ENCODE data around the gene BEST1.

Gene BEST1

DNA sequence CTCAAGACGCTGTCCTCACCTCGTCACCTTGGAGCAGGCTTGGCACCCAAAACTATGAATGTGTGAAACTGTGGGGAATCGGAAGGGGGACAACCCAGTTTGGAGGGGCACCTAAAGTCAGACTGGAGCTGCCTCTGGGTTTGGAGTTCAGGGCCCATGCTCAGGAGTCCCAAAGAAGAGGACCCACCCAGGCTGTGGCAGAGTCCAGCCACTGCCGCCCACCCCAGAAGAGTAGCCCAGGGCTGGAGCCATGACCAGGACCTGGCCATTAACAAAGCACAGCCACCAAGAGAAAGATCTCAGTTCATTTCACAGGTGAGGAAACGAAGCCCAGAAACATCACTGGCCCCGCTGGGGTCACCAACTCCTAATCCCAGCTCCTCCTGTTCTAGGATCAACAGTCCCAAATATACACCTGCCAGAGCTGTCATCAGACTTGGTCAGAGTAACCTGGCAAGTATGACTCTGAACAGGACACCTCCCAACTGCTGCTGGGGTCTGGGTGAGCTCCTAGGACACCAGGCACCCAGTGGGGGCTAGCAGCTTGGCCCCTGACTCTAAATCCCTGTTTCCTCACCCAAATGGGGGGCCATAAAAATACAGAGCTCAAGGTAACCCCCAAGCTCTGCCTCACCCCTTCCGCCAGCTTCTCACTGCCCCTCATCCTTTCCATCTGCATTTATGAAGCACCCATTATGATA lies 35.5 kb upstream of the BEST1 start:
- DNase-seq (ENCODE audit: low read depth in 1 of 2, low spot score in 1 of 2) = no peak

DNA sequence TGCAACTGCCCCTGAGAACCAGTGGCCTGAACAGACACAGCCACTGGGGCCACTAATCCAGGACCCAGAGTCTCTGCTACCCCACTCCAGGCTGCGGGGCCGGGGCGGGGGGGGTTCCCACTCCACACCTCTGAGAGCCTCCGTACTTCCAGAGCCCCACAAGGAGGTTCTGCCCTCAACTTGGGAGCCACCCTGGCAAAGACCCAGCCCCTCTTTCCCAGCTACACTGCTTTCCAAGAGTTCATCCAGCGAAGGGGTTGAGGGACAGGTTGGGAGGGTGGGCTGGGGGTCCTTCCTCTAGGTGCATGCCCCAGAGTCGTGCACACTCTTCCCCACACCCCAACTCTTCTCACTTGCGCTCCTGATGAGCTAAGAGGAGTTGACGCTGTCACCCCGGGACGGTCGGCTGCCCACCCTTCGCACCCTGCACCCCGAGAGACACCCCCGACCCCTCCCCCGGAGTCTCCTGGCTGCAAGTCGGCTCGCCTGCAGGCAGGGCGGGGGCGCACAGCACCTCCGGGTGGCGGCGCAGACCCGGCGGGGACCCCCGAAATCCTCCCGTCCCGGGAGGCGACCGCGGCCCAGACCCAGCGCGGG lies 33.3 kb upstream of the BEST1 start:
- DNase-seq (ENCODE audit: low read depth in 1 of 2, low spot score in 1 of 2) = no peak

DNA sequence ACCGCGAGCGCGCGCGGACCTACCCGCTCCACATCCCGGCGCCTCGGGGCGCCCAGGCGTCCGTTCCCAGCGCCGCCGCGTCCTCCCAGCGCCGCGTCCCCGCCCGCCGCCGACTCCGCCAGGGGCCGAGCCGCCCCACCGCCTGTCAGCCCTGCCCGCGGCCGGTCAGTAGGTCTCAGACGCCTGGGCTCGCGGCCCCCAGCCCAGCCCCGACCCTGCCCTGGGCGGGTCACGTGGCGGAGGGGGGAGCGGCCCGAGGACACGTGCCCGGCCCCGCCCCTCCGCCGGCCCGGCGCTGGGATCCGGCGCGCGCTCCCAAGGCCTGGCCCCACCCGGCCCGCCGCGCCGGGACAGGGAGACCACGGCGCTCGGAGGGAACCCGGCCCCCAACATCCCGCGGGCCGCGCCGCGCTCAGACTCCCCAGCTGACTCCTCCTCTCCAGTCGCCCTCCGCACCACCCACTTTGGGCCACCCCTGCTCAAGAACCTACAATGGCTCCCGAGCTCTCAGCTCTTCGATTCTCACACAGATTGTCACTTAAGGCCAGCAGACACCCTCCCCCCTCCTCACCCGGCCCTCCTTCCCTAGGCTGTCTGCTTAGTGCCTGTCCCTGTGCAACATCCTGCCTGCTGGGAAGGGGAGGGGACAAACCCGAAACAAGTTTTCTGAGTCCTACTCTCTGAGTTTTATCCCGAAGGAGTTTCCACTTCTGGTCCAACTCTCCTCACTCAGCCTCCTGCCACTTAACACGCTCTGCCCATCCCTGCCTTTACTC lies 32.6 kb upstream of the BEST1 start, which contains the start of gene RAB3IL1:
TSS of gene RAB3IL1 (minus strand) at position 233 of the 776 bp plus-strand sequence. CDS start at position 34, 199 bp downstream.
- no peak for DNase-seq (ENCODE audit: low read depth in 1 of 2, low spot score in 1 of 2)

DNA sequence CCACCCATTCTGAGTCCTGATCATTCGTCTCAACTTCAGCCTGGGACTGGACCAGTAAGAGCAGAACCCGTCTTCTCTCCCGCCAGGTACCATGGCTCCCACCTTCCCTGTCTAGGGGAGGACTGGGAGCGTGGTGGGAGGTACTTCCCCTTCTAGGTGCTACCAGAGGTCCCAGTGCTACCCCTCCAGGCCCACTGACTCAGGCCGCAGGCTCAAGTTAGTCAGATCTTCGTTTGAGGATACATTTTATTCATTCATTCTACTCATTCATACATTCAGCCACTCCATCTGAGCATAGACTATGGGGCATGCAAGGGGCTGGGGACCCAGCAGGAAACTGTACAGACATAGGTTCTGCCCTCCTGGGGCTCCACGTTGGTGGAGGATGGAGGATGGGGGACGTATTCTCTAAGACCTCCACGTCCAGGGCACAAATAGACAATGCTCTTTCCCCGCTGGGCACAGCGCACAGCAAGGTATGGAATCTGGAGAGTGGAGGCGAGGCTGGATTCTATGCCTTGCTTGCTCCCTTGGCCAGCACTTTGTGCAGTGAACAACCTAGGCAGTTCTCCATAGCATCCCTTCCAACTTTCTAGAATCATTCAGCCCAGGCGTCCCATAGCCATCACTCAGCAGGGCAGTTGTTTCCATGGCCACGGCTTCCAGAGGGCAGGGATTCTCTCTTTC lies 31.8 kb upstream of the BEST1 start:
- no peak for DNase-seq (ENCODE audit: low read depth in 1 of 2, low spot score in 1 of 2)

DNA sequence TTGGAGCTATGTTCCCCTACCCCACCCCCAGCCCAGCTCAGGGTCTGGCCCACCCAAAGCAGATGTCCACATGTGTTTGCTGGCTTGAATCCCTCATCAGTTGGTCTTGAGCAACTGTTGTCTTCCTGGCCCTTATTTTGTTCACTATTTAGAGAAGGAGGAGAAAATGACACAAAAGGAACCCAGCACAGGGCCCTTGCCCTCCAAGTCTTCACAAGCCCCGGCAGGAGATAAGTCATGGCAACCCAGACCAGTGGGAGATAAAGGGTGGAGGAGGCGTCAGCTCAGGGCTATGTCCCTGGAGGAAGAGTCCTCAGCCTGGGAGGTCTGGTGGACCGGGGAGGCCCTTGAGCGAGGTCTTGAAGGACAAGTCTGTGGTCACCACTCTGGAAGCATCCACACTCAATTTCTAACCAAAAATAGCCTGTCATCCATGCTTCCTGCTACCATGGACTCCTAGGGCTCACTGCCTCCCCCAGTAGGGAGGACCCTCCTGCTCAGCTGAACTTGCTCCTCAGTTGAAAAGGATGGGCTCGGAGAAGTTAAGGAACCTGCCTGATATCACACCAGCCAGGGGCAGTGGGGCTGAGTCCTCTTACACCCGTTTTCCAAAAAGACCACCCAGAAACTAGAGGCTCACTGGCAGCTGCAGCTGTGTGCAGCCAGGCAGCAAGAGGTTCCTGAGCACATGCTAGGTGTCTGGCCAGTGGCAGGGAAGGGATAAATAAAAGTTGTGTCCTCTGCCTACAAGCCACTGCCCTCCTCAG lies 31.0 kb upstream of the BEST1 start:
- no peak for DNase-seq (ENCODE audit: low read depth in 1 of 2, low spot score in 1 of 2)

DNA sequence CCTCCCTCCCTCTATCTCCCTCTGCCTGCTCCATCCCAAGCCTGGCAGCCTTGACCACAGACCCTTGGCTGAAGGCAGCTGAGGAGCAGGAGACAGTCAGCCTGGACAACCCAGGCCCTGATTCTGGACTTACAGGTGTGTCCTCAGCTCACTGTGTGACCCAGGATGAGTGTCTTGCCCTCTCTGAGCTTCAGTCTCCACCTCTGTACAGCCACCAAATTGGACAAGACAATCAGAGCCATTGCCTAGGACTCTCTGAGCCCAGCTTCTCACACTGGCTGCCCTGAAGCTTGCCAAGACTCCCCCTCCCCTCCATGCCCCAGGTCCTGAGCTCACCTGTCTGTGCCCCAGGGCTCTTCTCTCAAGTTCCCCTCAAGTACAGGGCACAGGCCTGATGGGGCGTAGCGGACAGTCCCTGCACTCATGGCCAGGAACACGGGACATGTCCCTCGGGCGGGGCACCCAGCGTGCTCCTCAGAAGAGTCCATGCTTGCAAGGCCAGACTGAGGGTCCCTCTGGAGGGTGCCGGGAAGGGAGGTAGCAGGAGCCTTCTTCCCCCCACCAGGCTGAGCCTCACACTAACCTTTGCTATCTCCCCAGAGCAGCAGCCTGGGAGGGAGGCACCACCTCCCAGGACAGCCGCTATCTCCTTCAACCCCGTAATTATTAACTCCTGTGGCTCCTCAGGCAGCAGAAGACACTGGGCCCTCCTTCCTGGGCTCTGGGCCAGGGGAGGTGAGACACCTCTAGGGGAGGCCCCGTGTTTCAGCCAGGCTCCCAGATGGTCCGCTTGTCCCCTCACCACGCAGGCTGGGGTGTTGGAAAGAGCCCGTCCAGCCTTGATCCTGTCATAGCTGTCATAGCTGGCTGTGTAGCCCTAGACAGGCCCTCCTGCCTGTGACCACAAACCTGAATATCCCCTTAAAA lies 30.2 kb upstream of the BEST1 start:
- DNase-seq (ENCODE audit: low read depth in 1 of 2, low spot score in 1 of 2) = no peak

DNA sequence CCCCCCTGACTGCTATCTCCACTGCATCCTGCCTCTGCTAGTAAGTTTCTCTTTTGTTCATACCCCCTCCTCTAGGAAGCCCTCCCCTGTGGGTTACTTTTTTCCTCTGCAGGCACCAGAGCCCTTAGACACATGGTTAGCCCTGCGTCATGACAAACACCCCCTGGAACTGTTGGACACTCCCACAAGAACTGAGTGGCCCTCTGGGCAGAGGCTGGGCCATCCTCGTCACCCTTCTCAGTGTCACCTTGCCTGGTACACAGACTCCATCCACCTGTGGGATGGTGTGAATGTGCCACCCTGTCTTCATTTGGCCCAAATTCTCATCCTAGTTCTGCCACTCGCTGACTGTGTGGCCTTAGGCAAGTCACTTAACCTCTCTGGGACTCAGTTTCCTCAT lies 28.7 kb upstream of the BEST1 start:
- DNase-seq (ENCODE audit: low read depth in 1 of 2, low spot score in 1 of 2) = no peak

DNA sequence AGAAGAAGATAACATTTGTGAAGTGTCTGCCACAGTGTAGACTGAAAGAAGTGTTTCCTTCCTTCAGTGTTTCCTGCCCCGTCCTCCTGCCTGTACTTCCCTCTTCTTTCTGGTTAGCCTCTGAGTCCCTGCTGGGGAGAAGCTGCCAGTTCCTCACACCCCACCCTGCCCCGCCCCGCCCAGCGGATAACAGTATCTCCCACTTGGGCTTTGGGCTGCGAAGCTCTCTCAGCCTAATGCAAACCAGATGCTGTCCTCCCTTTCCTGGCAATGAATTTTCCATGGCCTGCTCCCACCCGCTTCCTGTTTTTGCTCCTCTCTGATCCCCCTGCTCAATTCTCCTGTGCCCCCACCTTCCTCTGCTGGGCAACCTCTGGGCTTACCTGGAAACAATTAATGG lies 27.6 kb upstream of the BEST1 start:
- no peak for DNase-seq (ENCODE audit: low read depth in 1 of 2, low spot score in 1 of 2)

DNA sequence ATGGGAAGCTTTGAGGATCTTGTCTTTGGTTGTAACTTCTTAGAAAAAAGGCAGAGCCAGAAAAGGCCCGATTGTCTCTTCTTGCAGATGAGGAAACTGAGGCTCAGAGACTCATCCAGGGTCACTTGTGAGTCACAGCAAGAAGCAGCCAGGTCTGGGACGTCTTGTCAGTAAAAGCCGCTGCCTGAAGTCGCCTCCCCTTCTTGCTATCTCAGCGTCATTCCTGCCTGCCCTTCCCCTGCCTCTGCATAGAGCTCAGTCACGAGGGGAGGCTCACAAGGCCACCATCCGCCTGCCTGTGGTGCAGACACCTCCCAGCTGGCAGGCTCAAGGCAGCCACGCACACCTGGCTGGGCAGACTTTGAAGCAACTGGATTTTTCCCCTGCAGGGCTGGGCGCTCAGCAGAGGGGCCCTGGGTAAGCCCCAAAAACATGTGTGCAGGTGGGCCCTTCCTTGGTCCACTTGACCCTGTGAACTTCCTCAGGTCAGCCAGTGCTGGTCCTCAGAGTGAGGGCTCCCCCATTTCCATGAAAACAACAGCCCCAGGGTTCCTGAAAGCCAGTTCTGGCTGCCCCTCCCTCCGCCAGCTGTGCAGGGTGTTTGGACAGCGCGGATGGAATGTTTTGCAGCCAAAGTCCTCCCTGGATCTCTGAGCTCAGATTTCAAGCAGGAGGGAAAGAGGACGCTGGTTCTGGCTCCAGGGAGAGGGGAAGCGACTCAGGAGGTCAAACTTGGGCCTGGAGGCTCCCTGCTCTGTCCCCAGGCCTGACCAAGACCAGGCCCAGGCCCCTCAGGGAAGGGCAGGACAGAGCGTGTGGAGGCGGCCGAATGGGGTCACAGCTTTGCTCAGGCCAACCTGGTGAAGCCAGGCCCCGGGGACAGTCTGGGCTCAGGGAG lies 26.7 kb upstream of the BEST1 start:
- no peak for DNase-seq (ENCODE audit: low read depth in 1 of 2, low spot score in 1 of 2)

DNA sequence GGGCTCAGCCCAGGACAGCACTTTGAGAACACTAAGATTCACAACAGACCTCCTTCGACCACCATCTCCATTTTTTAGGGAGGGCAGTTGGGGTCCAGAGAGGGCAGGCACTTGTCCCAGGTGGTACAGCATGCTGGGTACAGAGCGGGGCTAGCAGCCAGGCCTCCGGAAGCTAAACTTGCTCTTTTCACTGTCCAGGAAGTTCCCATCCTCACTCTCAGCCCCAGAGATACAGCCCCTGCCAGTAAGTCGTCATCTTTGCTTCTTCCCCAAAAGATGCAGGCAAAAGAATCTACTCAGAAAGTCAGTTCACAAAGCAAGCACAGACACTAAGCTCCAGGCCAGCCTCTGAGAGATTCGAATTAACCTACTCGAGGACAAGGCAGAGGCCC lies 26.1 kb upstream of the BEST1 start:
- no peak for DNase-seq (ENCODE audit: low read depth in 1 of 2, low spot score in 1 of 2)

DNA sequence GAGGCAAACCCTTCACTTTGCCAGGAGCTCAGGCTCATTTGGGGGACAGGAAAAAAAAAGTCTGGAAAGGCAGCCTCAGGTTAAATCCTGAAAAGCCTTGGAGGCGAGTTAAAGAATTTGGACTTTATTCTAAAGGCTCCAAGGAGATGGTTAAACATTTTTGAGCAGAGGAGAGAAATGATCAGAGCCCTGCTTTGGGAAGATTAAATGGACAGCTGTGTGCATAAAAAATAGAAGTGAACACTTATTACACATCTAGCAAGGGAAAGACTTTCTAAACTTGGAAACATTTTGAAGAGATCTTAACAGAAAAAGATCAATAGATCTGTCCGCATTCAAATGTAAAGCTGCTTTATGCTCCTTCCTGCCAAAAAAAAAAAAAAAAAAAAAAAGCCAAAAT lies 24.4 kb upstream of the BEST1 start:
- no peak for DNase-seq (ENCODE audit: low read depth in 1 of 2, low spot score in 1 of 2)

DNA sequence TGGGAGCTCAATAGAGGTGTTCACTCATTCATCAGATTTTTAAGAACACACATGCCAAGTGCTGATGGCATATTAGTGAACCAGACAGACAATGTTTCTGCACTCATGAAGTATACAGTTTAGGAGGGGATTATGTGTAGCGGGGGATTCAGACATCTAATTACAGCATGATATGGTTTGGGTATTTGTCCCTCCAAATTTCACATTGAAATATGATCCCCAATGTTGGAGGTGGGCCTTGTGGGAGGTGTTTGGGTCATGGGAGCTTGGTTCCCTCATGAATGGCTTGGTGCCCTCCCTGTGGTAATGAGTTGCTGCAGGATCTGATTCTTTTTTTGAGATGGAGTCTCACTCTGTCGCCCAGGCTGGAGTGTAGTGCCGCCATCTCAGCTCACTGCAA lies 23.9 kb upstream of the BEST1 start:
- DNase-seq (ENCODE audit: low read depth in 1 of 2, low spot score in 1 of 2) = no peak

DNA sequence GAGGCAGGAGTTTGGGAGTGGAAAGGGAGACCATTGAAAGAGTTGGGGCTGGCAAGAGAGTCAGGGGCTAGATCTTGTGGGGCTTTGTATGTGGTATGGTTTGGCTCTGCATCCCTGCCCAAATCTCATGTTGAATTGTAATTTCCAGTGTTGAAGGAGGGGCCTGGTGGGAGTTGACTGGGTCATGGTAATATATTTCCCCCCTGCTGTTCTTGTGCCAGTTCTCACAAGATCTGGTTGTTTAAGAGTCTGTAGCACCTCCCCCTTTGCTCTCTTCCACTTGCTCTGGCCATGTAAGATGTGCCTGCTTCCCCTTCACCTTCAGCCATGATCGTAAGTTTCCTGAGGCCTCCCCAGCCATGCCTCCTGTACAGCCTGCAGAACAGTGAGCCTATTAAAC lies 22.6 kb upstream of the BEST1 start:
- no peak for DNase-seq (ENCODE audit: low read depth in 1 of 2, low spot score in 1 of 2)

DNA sequence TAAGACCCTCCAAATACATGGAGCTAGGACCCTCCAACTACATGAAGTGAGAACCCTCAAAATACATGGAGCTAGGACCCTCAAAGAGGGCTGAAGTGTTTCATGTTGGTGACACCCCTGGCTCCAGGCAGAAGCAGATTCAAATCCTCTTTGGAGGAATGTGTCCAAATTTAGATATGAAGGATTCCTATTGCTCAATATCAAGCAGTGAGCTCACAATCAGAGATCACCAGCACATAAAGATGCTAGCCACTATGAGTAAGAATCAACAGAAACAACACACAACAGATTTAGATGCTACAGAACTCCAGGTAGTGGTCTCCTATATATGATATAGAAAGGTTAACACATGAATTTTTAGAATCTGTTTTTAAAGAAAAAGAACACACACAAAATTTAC lies 21.5 kb upstream of the BEST1 start:
- no peak for DNase-seq (ENCODE audit: low read depth in 1 of 2, low spot score in 1 of 2)

DNA sequence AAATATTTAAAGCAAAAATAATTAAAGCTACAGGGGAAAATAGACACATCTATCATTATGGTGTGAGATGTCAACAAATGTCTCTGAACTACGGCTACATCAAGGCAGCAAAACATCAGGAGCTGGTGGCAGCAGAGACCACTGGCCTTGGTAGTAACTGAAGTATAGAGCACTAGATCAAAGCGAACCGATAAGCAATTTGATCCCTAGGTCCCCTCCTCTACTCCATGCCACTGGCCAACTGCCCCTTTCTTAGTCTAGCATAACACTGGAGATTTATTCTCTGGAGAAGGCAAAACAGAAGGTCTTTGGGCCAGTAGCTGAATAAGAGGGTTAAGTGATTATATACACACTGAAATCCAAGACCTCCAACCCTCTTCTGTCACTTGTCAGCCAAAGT lies 19.2 kb upstream of the BEST1 start:
- no peak for DNase-seq (ENCODE audit: low read depth in 1 of 2, low spot score in 1 of 2)

DNA sequence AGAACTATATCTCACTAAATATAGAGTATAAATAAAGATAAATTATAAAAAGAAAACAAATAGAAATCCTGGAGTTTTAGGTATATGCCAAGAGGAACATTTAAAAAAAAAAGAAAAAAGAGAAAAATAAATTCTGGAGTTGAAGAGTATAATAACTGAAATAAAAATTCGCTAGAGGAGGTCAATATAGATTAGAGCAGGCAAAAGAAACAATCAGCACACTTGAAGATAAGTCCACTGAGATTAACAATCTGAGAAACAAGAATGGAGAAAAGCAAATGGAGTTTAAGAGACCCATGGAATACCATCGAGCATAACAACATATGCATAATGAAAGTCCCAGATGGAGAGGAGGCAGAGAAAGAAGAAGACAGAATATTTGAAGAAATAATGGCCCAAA lies 14.3 kb upstream of the BEST1 start:
- DNase-seq (ENCODE audit: low read depth in 1 of 2, low spot score in 1 of 2) = no peak

DNA sequence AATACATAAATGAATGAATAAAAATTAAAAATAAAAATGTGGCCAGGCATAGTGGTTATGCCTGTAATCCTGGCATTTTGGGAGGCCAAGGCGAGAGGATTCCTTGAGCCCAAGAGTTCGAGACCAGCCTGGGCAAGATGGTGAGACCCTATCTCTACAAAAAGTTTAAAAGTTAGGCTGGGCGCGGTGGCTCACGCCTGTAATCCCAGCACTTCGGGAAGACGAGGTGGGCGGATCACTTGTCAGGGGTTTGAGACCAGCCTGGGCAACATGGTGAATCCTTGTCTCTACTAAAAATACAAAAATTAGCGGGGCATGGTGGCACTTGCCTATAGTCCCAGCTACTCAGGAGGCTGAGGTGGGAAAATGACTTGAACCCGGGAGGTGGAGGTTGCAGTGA lies 9.7 kb upstream of the BEST1 start:
- no peak for DNase-seq (ENCODE audit: low read depth in 1 of 2, low spot score in 1 of 2)

DNA sequence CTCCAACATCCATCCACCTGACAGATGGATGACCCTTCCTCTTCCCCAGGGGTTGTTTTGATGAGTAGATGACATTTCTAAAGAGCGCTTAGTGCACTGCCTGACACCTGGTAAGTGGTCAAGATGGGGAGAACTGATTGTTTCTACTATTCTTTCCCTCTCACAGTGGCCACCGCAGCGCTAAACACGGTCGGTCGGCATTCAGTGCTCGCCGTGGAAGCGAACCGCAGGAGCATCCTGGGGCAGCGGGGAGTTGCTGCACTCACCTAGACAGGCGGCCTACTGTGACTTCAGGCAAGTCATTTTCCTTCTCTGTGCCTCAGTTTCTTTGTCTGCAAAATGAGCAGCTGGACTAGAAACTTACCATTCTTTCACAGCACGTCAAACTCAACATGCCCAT lies 5.0 kb upstream of the BEST1 start:
- DNase-seq (ENCODE audit: low read depth in 1 of 2, low spot score in 1 of 2) = no peak

DNA sequence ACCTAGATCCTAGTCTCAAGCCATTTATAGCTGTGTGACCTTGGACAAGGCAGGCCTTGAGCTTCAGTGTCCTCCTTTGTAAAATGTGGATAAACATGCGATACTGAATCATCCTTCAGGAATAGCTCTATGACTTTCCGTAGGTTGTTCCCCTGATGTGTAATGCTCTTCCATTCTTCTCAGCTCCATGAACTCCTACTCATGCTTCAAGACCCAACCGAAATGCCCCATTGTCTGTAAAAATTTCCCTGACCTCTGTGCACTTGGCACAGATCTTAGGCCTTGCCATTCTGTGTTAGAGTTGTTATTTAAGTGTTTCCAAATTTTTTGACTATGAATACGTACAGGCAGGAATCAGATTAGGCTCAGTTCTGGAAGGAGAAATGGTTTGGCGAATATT lies 3.3 kb upstream of the BEST1 start:
- no peak for DNase-seq (ENCODE audit: low read depth in 1 of 2, low spot score in 1 of 2)
